GM13977 (cell line): ENCODE results near the gene ARL4A.
"Not testable (repeated sequence)": the region's sequence is repeated elsewhere in the genome, so short reads cannot be mapped to it uniquely, and the experiment has no call there.

Experiments
- DNase-seq: peaks from one replicate; pipeline ENCODE4 v3.0.0; 2012; ENCODE audit warnings: low spot score
- CTCF ChIP-seq: IDR thresholded peaks from 2 replicates; pipeline ENCODE4 v1.5.1; 2012; ENCODE audit warnings: mild to moderate bottlenecking, control low read depth; ENCODE audit not compliant: insufficient read depth; ENCODE audit errors: extremely low read depth, missing control alignments
- in situ Hi-C: fragments of 300-500 bp; cut with MboI; formaldehyde crosslinking; loops from one replicate; pipeline ENCODE4 v1.12.0; 2022; ENCODE audit warnings: low sequenced_read_pairs, low pct_unique_long_range_greater_than_20kb, mixed read lengths, inconsistent platforms; ENCODE audit not compliant: unreplicated experiment

Gene ARL4A

GRCh38 chr7:12670743-12671520, 16.5 kb upstream of the ARL4A start:
- no peak for TF ChIP-seq CTCF
- in situ Hi-C loops = no loop called here
- DNase-seq = no peak

- in situ Hi-C loops, DNase-seq: not testable (repeated sequence)
Observed at GRCh38 chr7:12673436-12673835, 14.0 kb upstream of the ARL4A start.

- DNase-seq = no peak
- in situ Hi-C loops = no loop called here
- no peak for TF ChIP-seq CTCF
Observed at GRCh38 chr7:12674053-12674452, 13.4 kb upstream of the ARL4A start.

- peak; percentile 30 for DNase-seq
- TF ChIP-seq CTCF = no peak
- in situ Hi-C loops = no loop called here
Observed at GRCh38 chr7:12674861-12675260, 12.6 kb upstream of the ARL4A start.

GRCh38 chr7:12683678-12684585, 3.5 kb upstream of the ARL4A start:
- in situ Hi-C loops = no loop called here

GRCh38 chr7:12684733-12685132, 2.7 kb upstream of the ARL4A start:
- DNase-seq = no peak
- in situ Hi-C loops = no loop called here
- TF ChIP-seq CTCF = no peak

More at GRCh38 chr7:12683678-12684585, 3.5 kb upstream of the ARL4A start:
- DNase-seq = no peak
- TF ChIP-seq CTCF = peak; percentile 3

GRCh38 chr7:12685550-12685949, 1.9 kb upstream of the ARL4A start:
- TF ChIP-seq CTCF = no peak
- in situ Hi-C loops = no loop called here
- no peak for DNase-seq
